ENCODE measurements around the gene XRCC5. TPM values are rescaled to one million over a fixed set of nuclear protein-coding genes. Genes with fewer than 3 reads are reported as not detected.

Gene XRCC5
- total RNA-seq, 4 donors from 2014 or later, result 61.2 to 320 (median 168) TPM

DNA sequence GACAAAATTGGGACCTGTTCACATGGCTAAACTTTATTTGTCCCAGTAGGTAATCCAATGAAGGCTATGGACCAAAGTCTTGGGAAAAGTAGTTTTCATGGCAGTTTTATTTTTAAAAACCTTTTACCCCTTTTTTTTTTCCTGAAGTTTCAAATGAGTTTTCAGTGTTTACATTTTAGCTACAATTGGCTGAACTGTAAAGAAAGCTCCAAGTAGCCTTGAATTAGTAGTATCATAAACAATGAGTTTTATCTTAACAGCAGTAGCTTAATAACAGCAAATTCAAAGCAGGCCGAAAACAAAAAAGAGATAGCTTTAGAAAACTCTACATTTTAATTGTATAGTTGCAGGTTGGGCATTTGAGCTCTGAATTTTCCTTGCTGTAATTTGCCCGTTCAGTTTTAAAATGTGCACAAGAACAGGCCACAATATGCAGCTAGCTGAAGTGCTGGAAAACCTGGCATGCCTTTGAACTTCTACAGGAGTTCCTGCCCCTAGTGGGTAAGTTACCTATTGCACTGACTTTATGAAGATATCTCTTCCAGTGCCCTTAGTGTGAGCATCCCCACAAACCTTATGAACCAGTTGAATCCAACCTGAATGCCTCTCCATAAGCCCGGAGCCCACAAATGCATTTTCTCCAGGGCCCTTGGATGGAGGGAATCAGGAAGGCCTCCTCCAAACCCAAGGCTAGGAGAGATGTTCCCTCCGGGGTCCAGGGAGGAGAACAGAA, 106.7 kb downstream of the XRCC5 start:
- Histone ChIP-seq H3K27me3 (no peaks in the 10 kb centered on the region), H3K36me3 (no peaks in the 10 kb centered on the region), H3K4me3 (no peak overlapping the region), H3K27ac (no peak overlapping the region), H3K4me1 (no peaks in the 10 kb centered on the region), H3K9me3 (no peaks in the 10 kb centered on the region)
- TF ChIP-seq CTCF (IDR thresholded peaks at IDR 0.05) (no peak), POLR2A (IDR thresholded peaks at IDR 0.05) (no peak)
- intact Hi-C loops (cut with DNase I; ENCODE audit: low total_unique reads), result no loop called here
- DNase-seq, result no peak

DNA sequence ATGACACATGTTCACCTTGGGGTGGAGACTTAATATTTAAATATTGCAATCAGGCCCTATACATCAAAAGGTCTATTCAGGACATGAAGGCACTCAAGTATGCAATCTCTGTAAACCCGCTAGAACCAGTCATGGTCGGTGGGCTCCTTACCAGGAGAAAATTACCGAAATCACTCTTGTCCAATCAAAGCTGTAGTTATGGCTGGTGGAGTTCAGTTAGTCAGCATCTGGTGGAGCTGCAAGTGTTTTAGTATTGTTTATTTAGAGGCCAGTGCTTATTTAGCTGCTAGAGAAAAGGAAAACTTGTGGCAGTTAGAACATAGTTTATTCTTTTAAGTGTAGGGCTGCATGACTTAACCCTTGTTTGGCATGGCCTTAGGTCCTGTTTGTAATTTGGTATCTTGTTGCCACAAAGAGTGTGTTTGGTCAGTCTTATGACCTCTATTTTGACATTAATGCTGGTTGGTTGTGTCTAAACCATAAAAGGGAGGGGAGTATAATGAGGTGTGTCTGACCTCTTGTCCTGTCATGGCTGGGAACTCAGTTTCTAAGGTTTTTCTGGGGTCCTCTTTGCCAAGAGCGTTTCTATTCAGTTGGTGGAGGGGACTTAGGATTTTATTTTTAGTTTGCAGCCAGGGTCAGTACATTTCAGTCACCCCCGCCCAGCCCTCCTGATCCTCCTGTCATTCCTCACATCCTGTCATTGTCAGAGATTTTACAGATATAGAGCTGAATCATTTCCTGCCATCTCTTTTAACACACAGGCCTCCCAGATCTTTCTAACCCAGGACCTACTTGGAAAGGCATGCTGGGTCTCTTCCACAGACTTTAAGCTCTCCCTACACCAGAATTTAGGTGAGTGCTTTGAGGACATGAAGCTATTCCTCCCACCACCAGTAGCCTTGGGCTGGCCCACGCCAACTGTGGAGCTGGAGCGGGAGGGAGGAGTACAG, 108.1 kb downstream of the XRCC5 start:
- intact Hi-C loops (cut with DNase I; ENCODE audit: low total_unique reads), result no loop called here
- H3K4me1 ChIP-seq, result no peaks in the 10 kb centered on the region
- no peak overlapping the region for H3K4me3 ChIP-seq
- H3K36me3 ChIP-seq, result no peaks in the 10 kb centered on the region
- H3K27me3 ChIP-seq, result no peaks in the 10 kb centered on the region
- no peaks in the 10 kb centered on the region for H3K9me3 ChIP-seq
- no peak for DNase-seq
- TF ChIP-seq POLR2A (IDR thresholded peaks at IDR 0.05) (no peak), CTCF (IDR thresholded peaks at IDR 0.05) (no peak)
- no peak overlapping the region for H3K27ac ChIP-seq

- H3K27me3 ChIP-seq, result no peaks in the 10 kb centered on the region
- DNase-seq, result no peak
- no peaks in the 10 kb centered on the region for H3K36me3 ChIP-seq
- TF ChIP-seq POLR2A (IDR thresholded peaks at IDR 0.05), result no peak
- no peak for TF ChIP-seq CTCF (IDR thresholded peaks at IDR 0.05)
- intact Hi-C loops (cut with DNase I; ENCODE audit: low total_unique reads), result no loop called here
- no peak overlapping the region for H3K27ac ChIP-seq
- no peaks in the 10 kb centered on the region for H3K9me3 ChIP-seq
- no peak overlapping the region for H3K4me3 ChIP-seq
- H3K4me1 ChIP-seq, result no peaks in the 10 kb centered on the region
Measured at GRCh38 chr2:216217904-216218260, 108.7 kb downstream of the XRCC5 start.

DNA sequence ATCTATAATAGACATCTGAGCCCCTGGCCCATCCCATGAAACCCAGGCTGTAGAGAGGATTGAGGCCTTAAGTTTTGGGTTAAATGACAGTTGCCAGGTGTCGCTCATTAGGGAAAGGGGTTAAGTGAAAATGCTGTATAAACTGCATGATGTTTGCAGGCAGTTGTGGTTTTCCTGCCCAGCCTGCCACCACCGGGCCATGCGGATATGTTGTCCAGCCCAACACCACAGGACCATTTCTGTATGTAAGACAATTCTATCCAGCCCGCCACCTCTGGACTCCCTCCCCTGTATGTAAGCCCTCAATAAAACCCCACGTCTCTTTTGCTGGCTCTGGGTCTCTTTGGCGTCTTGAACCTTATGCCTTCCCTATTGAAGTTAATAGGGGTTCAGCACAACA, 110.7 kb downstream of the XRCC5 start:
- intact Hi-C loops (cut with DNase I; ENCODE audit: low total_unique reads), result no loop called here

More for the DNA sequence above, 110.7 kb downstream of the XRCC5 start:
- no peak for TF ChIP-seq POLR2A (IDR thresholded peaks at IDR 0.05)
- no peak for TF ChIP-seq CTCF (IDR thresholded peaks at IDR 0.05)
- no peaks in the 10 kb centered on the region for H3K4me1 ChIP-seq
- H3K27ac ChIP-seq, result no peak overlapping the region
- no peak overlapping the region for H3K4me3 ChIP-seq
- no peak for DNase-seq
- H3K36me3 ChIP-seq, result no peaks in the 10 kb centered on the region
- no peaks in the 10 kb centered on the region for H3K27me3 ChIP-seq
- H3K9me3 ChIP-seq, result no peaks in the 10 kb centered on the region
